ENCODE results near the gene SOCS2. TPM values are rescaled to one million over a fixed set of nuclear protein-coding genes. Genes with fewer than 3 reads are reported as not detected.

SOCS2 gene
- total RNA-seq, 2 donors from 2014 or later = 24.3 to 37.7 TPM

- Mint-ChIP-seq H3K27ac (no peak overlapping the region), H3K4me1 (peaks cover 43% of the 10 kb centered on the region)
- H3K9me3 ChIP-seq (ENCODE audit: control insufficient read depth, low read length, poor library complexity, severe bottlenecking) = no peaks in the 10 kb centered on the region
These were observed 1.0 kb upstream of the SOCS2 start for GRCh38 chr12:93571365-93571924.

GRCh38 chr12:93572712-93573551 is 457 bp downstream of the SOCS2 start:
- peaks cover 9% of the 10 kb centered on the region for H3K36me3 Mint-ChIP-seq (ENCODE audit: low read depth)
- H3K27me3 Mint-ChIP-seq = no peaks in the 10 kb centered on the region
- DNase-seq = peak in 2 of 3 donors; percentile 12 to 21
- no peaks in the 10 kb centered on the region for H3K9me3 ChIP-seq (ENCODE audit: control insufficient read depth, low read length, poor library complexity, severe bottlenecking)
- peaks cover 41% of the 10 kb centered on the region for H3K4me1 Mint-ChIP-seq
- peak overlapping the region; percentile 85 for H3K27ac Mint-ChIP-seq
- ATAC-seq = no peak
- peak overlapping the region; percentile 97 for H3K4me3 Mint-ChIP-seq

More at GRCh38 chr12:93571365-93571924, 1.0 kb upstream of the SOCS2 start:
- peak; percentile 49 to 58 (median 50) for DNase-seq
- H3K36me3 Mint-ChIP-seq (ENCODE audit: low read depth) = peaks cover 11% of the 10 kb centered on the region
- H3K27me3 Mint-ChIP-seq = no peaks in the 10 kb centered on the region
- H3K4me3 Mint-ChIP-seq = peak overlapping the region; percentile 92
- ATAC-seq = peak; percentile 32

- Mint-ChIP-seq H3K27me3 (no peaks in the 10 kb centered on the region), H3K4me3 (peak overlapping the region; percentile 97), H3K27ac (peak overlapping the region; percentile 85), H3K36me3 (ENCODE audit: low read depth) (peaks cover 8% of the 10 kb centered on the region), H3K4me1 (peaks cover 40% of the 10 kb centered on the region)
- DNase-seq = no peak
- H3K9me3 ChIP-seq (ENCODE audit: control insufficient read depth, low read length, poor library complexity, severe bottlenecking) = no peaks in the 10 kb centered on the region
- ATAC-seq = no peak
These were observed 1.2 kb downstream of the SOCS2 start for GRCh38 chr12:93573552-93574223.

- Mint-ChIP-seq H3K27me3 (no peaks in the 10 kb centered on the region), H3K4me3 (no peak overlapping the region)
- no peak for ATAC-seq
These were observed 4.7 kb downstream of the SOCS2 start for GRCh38 chr12:93577222-93577621.

GRCh38 chr12:93578221-93578620 is 5.7 kb downstream of the SOCS2 start:
- Mint-ChIP-seq H3K4me1 (peaks cover 46% of the 10 kb centered on the region), H3K27me3 (no peaks in the 10 kb centered on the region), H3K4me3 (no peak overlapping the region), H3K36me3 (ENCODE audit: low read depth) (peaks cover 9% of the 10 kb centered on the region), H3K27ac (peak overlapping the region; percentile 39)
- no peaks in the 10 kb centered on the region for H3K9me3 ChIP-seq (ENCODE audit: control insufficient read depth, low read length, poor library complexity, severe bottlenecking)
- no peak for DNase-seq
- ATAC-seq = no peak

More at GRCh38 chr12:93577222-93577621, 4.7 kb downstream of the SOCS2 start:
- Mint-ChIP-seq H3K36me3 (ENCODE audit: low read depth) (peaks cover 10% of the 10 kb centered on the region), H3K27ac (no peak overlapping the region), H3K4me1 (peaks cover 55% of the 10 kb centered on the region)
- H3K9me3 ChIP-seq (ENCODE audit: control insufficient read depth, low read length, poor library complexity, severe bottlenecking) = no peaks in the 10 kb centered on the region
- no peak for DNase-seq

GRCh38 chr12:93580682-93581081 is 8.2 kb downstream of the SOCS2 start:
- H3K9me3 ChIP-seq (ENCODE audit: control insufficient read depth, low read length, poor library complexity, severe bottlenecking) = no peaks in the 10 kb centered on the region
- H3K4me1 Mint-ChIP-seq = peaks cover 31% of the 10 kb centered on the region
- no peak for ATAC-seq
- peak overlapping the region; percentile 56 for H3K27ac Mint-ChIP-seq
- no peak overlapping the region for H3K4me3 Mint-ChIP-seq
- no peaks in the 10 kb centered on the region for H3K27me3 Mint-ChIP-seq
- no peak for DNase-seq
- H3K36me3 Mint-ChIP-seq (ENCODE audit: low read depth) = peaks cover 9% of the 10 kb centered on the region

- peaks cover 30% of the 10 kb centered on the region for H3K4me1 Mint-ChIP-seq
- DNase-seq = no peak
- H3K27me3 Mint-ChIP-seq = no peaks in the 10 kb centered on the region
- H3K27ac Mint-ChIP-seq = peak overlapping the region; percentile 56
- H3K9me3 ChIP-seq (ENCODE audit: control insufficient read depth, low read length, poor library complexity, severe bottlenecking) = no peaks in the 10 kb centered on the region
- no peak for ATAC-seq
- no peak overlapping the region for H3K4me3 Mint-ChIP-seq
- peaks cover 9% of the 10 kb centered on the region for H3K36me3 Mint-ChIP-seq (ENCODE audit: low read depth)
These were observed 8.9 kb downstream of the SOCS2 start for GRCh38 chr12:93581370-93581769.

- DNase-seq (no peak), ATAC-seq (no peak)
- no peaks in the 10 kb centered on the region for H3K9me3 ChIP-seq (ENCODE audit: control insufficient read depth, low read length, poor library complexity, severe bottlenecking)
- no peaks in the 10 kb centered on the region for H3K27me3 Mint-ChIP-seq
- no peak overlapping the region for H3K27ac Mint-ChIP-seq
- H3K4me3 Mint-ChIP-seq = no peak overlapping the region
- peaks cover 30% of the 10 kb centered on the region for H3K4me1 Mint-ChIP-seq
- H3K36me3 Mint-ChIP-seq (ENCODE audit: low read depth) = peaks cover 9% of the 10 kb centered on the region
These were observed 9.9 kb downstream of the SOCS2 start for GRCh38 chr12:93582351-93582750.

- Mint-ChIP-seq H3K27me3 (no peaks in the 10 kb centered on the region), H3K27ac (no peak overlapping the region), H3K36me3 (ENCODE audit: low read depth) (peaks cover 9% of the 10 kb centered on the region), H3K4me1 (peaks cover 26% of the 10 kb centered on the region), H3K4me3 (no peak overlapping the region)
- H3K9me3 ChIP-seq (ENCODE audit: control insufficient read depth, low read length, poor library complexity, severe bottlenecking) = no peaks in the 10 kb centered on the region
- no peak for DNase-seq
- no peak for ATAC-seq
These were observed 11.3 kb downstream of the SOCS2 start for GRCh38 chr12:93583627-93584392.

- no peak overlapping the region for H3K4me3 Mint-ChIP-seq
- no peaks in the 10 kb centered on the region for H3K9me3 ChIP-seq (ENCODE audit: control insufficient read depth, low read length, poor library complexity, severe bottlenecking)
- H3K27me3 Mint-ChIP-seq = no peaks in the 10 kb centered on the region
- peak overlapping the region; percentile 14 for H3K27ac Mint-ChIP-seq
- no peak for ATAC-seq
- no peak for DNase-seq
- peaks cover 27% of the 10 kb centered on the region for H3K4me1 Mint-ChIP-seq
- peaks cover 9% of the 10 kb centered on the region for H3K36me3 Mint-ChIP-seq (ENCODE audit: low read depth)
These were observed 12.8 kb downstream of the SOCS2 start for GRCh38 chr12:93585247-93585646.

- H3K36me3 Mint-ChIP-seq (ENCODE audit: low read depth) = peaks cover 5% of the 10 kb centered on the region
- peaks cover 13% of the 10 kb centered on the region for H3K27me3 Mint-ChIP-seq
- no peaks in the 10 kb centered on the region for H3K9me3 ChIP-seq (ENCODE audit: control insufficient read depth, low read length, poor library complexity, severe bottlenecking)
- peaks cover 26% of the 10 kb centered on the region for H3K4me1 Mint-ChIP-seq
- H3K4me3 Mint-ChIP-seq = no peak overlapping the region
- ATAC-seq = no peak
- DNase-seq = no peak
- no peak overlapping the region for H3K27ac Mint-ChIP-seq
These were observed 15.1 kb downstream of the SOCS2 start for GRCh38 chr12:93587611-93588010.

GRCh38 chr12:93589081-93589480 is 16.6 kb downstream of the SOCS2 start:
- Mint-ChIP-seq H3K27me3 (peaks cover 24% of the 10 kb centered on the region), H3K4me3 (no peak overlapping the region), H3K27ac (no peak overlapping the region), H3K4me1 (peaks cover 28% of the 10 kb centered on the region), H3K36me3 (ENCODE audit: low read depth) (peaks cover 7% of the 10 kb centered on the region)
- DNase-seq = no peak
- ATAC-seq = no peak
- no peaks in the 10 kb centered on the region for H3K9me3 ChIP-seq (ENCODE audit: control insufficient read depth, low read length, poor library complexity, severe bottlenecking)

All from T-helper 17 cell (primary cell).